Femur (tissue), 1 donor: ENCODE results near the gene ATF1.

Experiments
- DNase-seq: peaks from one replicate; pipeline ENCODE4 v3.0.0-alpha.2; 2017

ATF1 gene

DNA sequence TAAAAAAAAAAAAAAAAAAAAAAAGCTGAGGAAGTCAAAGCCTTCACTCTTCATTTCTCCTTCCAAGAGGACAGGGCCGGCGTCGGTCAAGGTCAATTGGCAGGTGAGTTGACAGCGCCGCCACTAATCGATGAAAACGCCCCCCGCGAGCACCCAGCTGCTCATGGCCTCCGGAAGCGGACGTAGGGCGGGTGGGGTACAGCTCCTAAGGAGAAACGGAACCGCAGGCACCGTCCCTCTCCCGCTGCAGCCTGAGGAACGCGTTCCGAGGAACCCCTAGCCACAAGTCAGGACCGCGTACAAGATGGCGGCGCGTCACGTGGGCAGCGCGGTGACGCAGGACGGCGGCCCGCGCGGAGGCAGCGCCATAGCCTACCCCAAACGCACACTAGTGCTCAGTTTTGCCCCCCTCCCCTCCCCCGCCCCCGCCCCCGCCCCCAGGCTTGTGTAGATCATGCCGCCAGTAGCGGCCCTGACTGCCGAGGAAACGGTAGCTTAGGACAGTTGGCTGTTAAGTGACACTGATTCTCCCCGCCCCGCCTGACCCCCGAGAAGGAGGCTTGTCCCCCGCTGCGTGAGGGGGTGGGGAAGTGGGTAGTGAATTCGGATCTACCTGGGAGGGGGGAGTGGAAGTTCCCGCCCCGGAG is at the start of gene ATF1:
TSS of gene ATF1 (plus strand) at position 463 of the 647 bp plus-strand sequence. CDS start 16,045 bp downstream, outside the sequence.
- DNase-seq: peak; percentile 97

GRCh38 chr12:50715174-50715573 is 48.7 kb upstream of the ATF1 start:
- no peak for DNase-seq

GRCh38 chr12:50718760-50719159 is 45.1 kb upstream of the ATF1 start:
- no peak for DNase-seq

- no peak for DNase-seq
Observed at GRCh38 chr12:50720085-50720484, 43.8 kb upstream of the ATF1 start.

DNA sequence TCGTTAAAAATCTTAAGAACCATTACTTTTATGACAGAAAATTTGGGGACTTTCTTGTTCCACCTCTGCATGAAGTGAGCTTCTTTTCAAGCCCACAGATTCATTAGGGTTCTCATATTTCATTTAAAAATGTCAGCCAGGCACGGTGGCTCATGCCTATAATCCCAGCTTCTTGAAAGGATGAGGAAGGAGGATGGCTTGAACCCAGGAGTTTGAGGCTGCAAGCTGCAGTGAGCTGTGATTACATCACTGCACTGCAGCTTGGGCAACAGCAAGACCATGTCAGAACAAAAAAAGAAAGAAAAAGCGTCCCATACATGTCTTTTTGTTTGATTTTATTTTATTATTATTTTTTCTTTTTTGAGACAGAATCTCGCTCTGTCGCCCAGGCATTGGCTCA is 43.4 kb upstream of the ATF1 start:
- DNase-seq: no peak

- DNase-seq: no peak
Observed at GRCh38 chr12:50723865-50724264, 40.0 kb upstream of the ATF1 start.

DNA sequence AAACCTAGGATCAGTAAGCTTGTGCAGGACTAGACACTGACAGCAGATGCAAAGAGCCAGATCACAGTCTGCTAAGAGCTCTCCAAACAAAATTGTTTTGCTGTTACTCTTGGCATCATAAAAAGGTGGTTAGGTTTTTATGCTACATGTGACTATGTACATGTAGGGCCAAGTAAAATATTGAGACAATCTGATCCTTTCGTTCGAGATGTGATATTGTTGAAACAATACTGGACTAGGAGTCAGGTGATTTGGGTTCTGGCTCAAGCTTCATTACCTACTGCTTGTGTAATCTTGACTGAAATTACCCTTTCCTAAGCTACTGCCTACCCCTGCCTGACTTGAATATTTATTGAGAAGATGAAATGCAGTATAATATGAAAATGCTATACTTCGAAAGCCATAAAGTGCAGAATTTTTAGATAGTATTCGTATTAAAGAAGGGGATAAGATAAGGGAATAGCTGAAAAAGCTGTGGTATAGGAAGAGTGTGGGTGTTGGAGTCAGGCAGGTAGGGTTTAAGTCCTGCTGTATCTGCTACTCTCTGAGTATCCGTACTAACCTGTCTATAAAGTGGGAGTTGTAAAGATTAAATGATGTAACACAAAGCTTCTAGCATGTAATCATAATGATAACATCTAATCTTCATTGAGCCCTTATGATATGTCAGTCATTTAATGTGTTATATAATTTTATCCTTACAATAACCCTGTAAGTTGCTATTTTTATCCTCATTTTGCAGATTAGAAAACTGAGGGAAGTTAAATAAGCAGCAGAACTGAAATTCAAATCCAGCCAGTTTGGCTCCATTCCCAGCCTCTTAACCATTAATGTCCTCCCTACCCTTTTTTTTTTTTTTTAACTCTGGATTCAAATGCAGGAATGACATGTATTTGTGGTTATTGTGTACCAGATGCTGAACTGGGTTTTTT is 38.6 kb upstream of the ATF1 start:
- no peak for DNase-seq

DNA sequence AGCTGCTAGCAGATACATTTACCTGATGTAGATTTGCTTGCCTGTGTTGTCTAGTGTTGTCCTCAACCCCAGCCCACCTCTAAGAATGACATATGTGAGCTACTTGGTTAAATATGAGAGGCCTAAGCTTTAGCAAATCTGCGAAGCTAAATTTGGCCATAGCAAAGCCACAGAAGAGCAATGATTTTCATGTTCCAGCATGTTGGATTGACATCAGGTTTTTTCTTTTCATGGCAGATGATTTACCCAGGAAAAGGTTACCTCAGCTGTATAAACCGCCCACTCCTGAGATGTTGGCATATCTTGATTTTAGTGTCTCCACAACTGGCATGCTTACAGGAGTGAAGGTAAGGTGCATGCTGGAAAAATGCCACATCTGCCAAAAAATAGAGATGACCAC is 36.4 kb upstream of the ATF1 start:
- no peak for DNase-seq

DNA sequence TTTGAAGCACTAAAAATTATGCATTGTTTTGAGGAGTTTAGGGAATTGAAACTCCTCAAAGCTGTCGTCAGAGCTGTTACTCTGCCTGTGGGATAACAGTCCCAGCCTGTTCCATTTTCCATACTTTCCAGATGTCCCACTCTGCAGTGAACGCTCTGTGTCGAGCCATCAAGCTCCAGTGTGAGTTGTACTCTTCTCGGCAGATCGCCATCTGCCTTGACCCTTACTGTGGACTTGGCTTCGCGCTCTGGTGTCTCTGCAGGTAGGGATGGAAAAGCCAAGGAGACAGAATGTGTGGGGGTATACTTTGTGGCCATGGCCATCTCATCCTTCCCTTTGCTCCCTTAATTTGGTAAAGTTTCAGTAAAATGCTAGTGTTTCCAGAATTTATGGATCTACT is 35.5 kb upstream of the ATF1 start:
- no peak for DNase-seq

DNA sequence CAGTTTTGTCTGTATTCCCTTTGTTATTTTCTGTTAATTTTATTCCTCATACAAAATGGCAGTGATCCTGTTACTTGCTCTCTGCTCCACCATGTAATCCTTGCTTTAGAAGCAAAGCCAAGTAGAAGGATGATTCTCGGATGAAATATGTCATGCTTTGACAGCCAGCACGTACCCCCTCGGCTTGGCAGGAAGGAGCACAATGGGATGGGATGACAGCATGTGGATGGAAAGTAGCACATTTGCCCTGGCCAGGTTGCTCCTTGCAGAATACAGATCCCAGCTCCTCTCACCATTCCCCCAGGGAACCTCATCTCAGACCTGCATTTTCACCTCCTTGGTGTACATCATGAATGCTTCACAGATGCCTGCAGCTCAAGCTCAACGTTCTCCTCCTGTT is 35.1 kb upstream of the ATF1 start:
- DNase-seq: no peak

DNA sequence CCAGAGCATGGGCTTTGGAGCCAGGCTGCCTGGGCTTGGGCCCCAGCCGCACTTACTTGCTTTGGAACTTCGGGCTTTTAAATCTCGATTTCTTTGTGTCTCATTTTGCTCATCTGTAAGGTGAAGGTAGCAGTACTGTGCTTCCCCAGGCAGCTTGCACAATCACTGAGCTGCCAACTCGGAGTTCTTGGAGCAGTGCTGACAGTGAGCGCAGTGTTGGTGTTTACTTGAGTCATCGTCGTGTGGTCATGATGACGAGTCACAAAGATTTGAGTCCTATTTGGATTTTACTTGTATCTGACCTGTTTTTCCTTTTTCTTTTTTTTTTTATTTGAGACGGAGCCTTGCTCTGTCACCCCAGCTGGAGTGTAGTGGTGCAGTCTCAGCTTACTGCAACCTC is 31.3 kb upstream of the ATF1 start:
- no peak for DNase-seq

GRCh38 chr12:50733706-50734105 is 30.2 kb upstream of the ATF1 start:
- DNase-seq: no peak

DNA sequence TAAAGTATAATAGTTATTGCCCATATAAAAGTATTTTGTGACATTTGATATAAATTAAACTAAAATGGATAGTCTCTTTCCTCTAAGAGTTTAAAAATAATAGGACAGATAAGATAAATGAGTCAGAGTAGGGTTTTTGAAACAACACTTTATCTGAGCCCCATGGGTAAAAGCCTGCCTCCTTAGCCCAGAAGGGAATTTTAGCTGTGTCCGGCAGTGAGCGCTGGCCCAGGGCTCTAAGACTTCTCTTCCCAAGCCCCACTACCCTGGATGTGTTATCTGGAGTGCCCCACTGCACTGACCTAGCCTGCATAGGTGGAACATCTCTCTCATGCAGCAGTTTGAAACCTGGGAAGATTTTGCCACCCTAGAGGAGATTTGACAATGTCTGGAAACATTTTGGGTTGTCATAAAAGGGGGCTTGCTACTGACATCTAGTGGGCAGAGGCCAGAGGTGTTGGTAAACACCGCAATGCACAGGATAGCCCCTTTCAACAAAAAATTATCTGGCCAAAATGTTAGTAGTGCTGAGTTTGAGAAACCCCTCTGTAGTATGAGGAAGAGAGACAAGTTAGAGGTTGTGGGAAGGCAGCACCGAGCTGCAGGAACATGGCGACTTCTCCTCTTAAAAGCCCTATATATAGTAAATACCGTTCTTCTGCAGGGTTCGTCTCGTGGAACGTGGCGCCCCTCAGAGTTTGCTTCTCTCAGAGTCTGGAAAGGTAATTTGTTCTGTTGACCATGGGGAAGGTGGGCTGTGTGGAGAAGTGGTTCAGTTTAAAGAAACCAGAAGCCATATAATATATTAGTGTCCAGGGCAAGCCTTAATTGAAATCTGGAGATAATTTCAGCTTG is 29.3 kb upstream of the ATF1 start:
- DNase-seq: peak; percentile 28

- no peak for DNase-seq
Observed at GRCh38 chr12:50739611-50740010, 24.3 kb upstream of the ATF1 start.

- no peak for DNase-seq
Observed at GRCh38 chr12:50740307-50740706, 23.6 kb upstream of the ATF1 start.

GRCh38 chr12:50742776-50743175 is 21.1 kb upstream of the ATF1 start:
- no peak for DNase-seq

- DNase-seq: no peak
Observed at GRCh38 chr12:50745861-50746260, 18.0 kb upstream of the ATF1 start.

- no peak for DNase-seq
Observed at GRCh38 chr12:50746431-50746830, 17.5 kb upstream of the ATF1 start.

- DNase-seq: no peak
Observed at GRCh38 chr12:50747817-50748216, 16.1 kb upstream of the ATF1 start.

DNA sequence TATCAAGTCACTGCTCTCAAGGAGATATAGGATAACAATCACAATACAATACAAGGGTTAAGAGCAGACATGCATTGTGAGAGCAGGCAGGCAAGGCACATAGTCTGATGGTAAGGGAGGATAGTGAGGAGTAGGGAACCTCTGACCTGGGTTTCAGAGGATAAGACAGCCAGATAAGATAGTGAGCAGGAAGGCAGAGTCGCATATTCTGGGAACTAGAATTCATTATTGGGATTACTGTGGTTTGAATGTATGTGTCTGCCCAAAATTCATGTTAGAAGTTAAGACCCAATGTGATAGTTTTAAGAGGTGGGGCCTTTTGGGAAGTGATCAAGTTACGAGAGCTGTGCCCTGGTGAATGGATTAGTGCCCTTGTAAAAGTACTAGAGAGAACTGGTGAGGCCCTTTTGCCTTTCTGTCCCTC is 14.4 kb upstream of the ATF1 start:
- DNase-seq: no peak

GRCh38 chr12:50750366-50750765 is 13.5 kb upstream of the ATF1 start:
- DNase-seq: no peak

DNA sequence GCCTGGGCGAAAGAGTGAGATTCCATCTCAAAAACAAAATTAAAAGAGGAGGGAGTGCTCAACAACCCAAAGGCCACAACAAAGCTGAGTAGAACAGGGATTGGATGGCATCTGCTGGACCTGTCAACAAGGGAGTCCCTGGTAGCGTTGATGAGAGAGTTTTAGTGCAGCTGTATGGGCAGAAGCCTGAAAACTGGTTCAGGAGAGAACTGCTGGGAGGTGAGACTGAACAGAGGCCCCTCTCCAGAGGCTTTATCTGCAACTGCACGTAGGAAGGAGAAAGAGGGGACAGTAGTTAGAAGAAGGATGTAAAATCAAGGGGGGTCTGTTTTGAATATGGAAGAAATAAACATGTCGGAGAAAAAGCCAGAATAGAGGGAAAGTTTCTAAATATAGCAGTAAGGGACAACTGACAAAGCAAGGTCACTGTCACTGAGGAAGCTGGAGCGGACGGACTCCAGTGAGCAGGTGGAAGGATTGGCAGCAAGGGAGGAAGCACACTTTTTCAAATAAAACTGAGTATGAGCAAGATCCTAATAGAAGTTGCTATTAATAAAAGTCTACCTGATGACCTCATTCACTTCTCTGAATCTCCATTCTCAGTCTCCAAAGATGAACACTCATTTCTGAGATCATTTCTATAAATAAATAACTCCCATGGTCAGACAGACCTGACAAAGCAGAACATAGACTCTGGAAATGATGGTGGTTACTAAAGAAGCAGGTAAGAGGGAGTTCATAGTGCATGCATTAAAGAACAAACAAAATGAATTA is 11.8 kb upstream of the ATF1 start:
- no peak for DNase-seq
